ENCODE results near the gene C1RL.

DNA sequence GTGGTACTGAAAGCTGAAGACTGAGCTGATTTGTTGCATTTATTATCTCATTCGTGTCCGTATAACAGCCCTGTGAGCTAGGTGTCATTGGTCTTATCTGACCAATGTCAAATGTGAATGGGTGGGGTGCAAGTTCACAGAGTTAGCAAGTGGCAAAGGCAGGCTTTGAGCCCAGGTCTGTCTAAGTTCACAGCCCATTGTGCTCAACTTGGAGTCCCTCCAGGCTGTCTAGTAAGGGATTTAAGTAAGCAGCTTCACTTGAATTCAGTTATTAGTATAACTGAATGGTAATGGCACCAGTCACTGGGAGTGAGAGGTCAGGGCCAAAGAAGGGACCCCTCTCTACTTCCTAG is 40.0 kb downstream of the C1RL start:
- TF ChIP-seq, protein P1, sequence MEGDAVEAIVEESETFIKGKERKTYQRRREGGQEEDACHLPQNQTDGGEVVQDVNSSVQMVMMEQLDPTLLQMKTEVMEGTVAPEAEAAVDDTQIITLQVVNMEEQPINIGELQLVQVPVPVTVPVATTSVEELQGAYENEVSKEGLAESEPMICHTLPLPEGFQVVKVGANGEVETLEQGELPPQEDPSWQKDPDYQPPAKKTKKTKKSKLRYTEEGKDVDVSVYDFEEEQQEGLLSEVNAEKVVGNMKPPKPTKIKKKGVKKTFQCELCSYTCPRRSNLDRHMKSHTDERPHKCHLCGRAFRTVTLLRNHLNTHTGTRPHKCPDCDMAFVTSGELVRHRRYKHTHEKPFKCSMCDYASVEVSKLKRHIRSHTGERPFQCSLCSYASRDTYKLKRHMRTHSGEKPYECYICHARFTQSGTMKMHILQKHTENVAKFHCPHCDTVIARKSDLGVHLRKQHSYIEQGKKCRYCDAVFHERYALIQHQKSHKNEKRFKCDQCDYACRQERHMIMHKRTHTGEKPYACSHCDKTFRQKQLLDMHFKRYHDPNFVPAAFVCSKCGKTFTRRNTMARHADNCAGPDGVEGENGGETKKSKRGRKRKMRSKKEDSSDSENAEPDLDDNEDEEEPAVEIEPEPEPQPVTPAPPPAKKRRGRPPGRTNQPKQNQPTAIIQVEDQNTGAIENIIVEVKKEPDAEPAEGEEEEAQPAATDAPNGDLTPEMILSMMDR (conservative IDR thresholded peaks at IDR 0.05; ENCODE audit: low read depth, low read length), result no peak
- no peak for TF ChIP-seq MAFK (IDR thresholded peaks at IDR 0.05; ENCODE audit: low read depth, low read length)
- no peak for TF ChIP-seq SMC3 (IDR thresholded peaks at IDR 0.05; ENCODE audit: low read depth, low read length)
- no peak for TF ChIP-seq FOS (IDR thresholded peaks at IDR 0.05; ENCODE audit: low read depth, low read length)
- TF ChIP-seq MXI1 (IDR thresholded peaks at IDR 0.05; ENCODE audit: borderline replicate concordance, low read depth, low read length), result no peak
- no peak for TF ChIP-seq POLR2A (IDR thresholded peaks at IDR 0.05; ENCODE audit: low read depth, low read length)
- TF ChIP-seq RFX5 (IDR thresholded peaks at IDR 0.05; ENCODE audit: low read depth, low read length), result no peak
- TF ChIP-seq, protein P2, sequence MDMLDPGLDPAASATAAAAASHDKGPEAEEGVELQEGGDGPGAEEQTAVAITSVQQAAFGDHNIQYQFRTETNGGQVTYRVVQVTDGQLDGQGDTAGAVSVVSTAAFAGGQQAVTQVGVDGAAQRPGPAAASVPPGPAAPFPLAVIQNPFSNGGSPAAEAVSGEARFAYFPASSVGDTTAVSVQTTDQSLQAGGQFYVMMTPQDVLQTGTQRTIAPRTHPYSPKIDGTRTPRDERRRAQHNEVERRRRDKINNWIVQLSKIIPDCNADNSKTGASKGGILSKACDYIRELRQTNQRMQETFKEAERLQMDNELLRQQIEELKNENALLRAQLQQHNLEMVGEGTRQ (IDR thresholded peaks at IDR 0.05; ENCODE audit: low read depth, low read length), result no peak
- TF ChIP-seq MAZ (IDR thresholded peaks at IDR 0.05; ENCODE audit: borderline replicate concordance, low read depth, low read length), result no peak
- TF ChIP-seq RCOR1 (IDR thresholded peaks at IDR 0.05; ENCODE audit: insufficient replicate concordance, low read length), result no peak
- TF ChIP-seq RAD21 (IDR thresholded peaks at IDR 0.05; ENCODE audit: low read length), result no peak
- no peak for TF ChIP-seq CEBPB (IDR thresholded peaks at IDR 0.05; ENCODE audit: low read depth, low read length)

Measured in IMR-90 (cell line).